Tibial nerve (tissue), 4 donors: Measurements from ENCODE around the gene METTL17. TPM values are rescaled to one million over a fixed set of nuclear protein-coding genes. Genes with fewer than 3 reads are reported as not detected.

Experiments used
- DNase-seq, 2 donors: peaks; one replicate each; pipeline ENCODE4 v3.0.0-alpha.2; 2019; ENCODE audit warnings: low spot score in 2 of 2
- H3K27ac ChIP-seq, 4 donors: fragments of 200-600 bp; sonication (generic) in 3 of 4; one replicate each; pipeline ENCODE4 v1.5.1; 2017 to 2019; ENCODE audit warnings: mild to moderate bottlenecking in 1 of 4
- H3K27me3 ChIP-seq, 2 donors: fragments of 200-600 bp; sonication (generic) in 1 of 2; one replicate each; pipeline versions ENCODE4 v1.5.1 to v1.6.0; 2017 to 2019
- H3K36me3 ChIP-seq, 3 donors: fragments of 200-600 bp; sonication (generic); one replicate each; pipeline ENCODE4 v1.5.1; 2018 to 2019
- H3K4me1 ChIP-seq, 4 donors: fragments of 200-600 bp; sonication (generic) in 3 of 4; one replicate each; pipeline ENCODE4 v1.5.1; 2017 to 2019
- H3K4me3 ChIP-seq, 4 donors: fragments of 200-600 bp; sonication (generic) in 3 of 4; one replicate each; pipeline ENCODE4 v1.5.1; 2017 to 2019; ENCODE audit warnings: mild to moderate bottlenecking in 1 of 4, moderate library complexity in 1 of 4
- H3K9me3 ChIP-seq, 4 donors: fragments of 200-600 bp; sonication (generic) in 3 of 4; one replicate each; pipeline ENCODE4 v1.5.1; 2017 to 2019
- CTCF ChIP-seq, 5 experiments: fragments of 200-600 bp in 3 of 5; fragments of 450-650 bp in 2 of 5; sonication (generic) in 3 of 5; IDR thresholded peaks; one replicate each; pipeline ENCODE4 v1.5.1; 2016 to 2019; ENCODE audit warnings: antibody characterized with exemption in 5 of 5, mild to moderate bottlenecking in 3 of 5, moderate library complexity in 2 of 5
- EP300 ChIP-seq, 2 donors: sonication (generic); formaldehyde crosslinking; IDR thresholded peaks; one replicate each; pipeline ENCODE4 v1.6.1; 2017; ENCODE audit warnings: antibody characterized with exemption in 2 of 2, mild to moderate bottlenecking in 1 of 2
- POLR2A ChIP-seq, 2 donors: fragments of 450-650 bp; IDR thresholded peaks; one replicate each; pipeline ENCODE4 v1.6.1; 2017; ENCODE audit warnings: antibody characterized with exemption in 2 of 2, mild to moderate bottlenecking in 2 of 2, moderate library complexity in 2 of 2
- WGBS, 2 donors: methylation state at CpG; one replicate each; pipeline ENCODE4 v1.1.5; 2018; 5-methylcytosine and 5-hydroxymethylcytosine counted together
- total RNA-seq, 4 donors: library from RNA; depleted of rRNA; stranded (reverse); fragments of >200 nt; gene quantifications; one replicate each; pipeline ENCODE4 v1.1.0, GENCODE V29; 2016

METTL17 gene
- total RNA-seq, 4 donors from 2014 or later = 61.5 to 134 (median 122) TPM

- WGBS, 2 donors = 33 to 35% methylated on average over 2 of the region's 2 CpGs
- TF ChIP-seq POLR2A (IDR thresholded peaks at IDR 0.05) (no peak), EP300 (IDR thresholded peaks at IDR 0.05) (peak in 1 of 2 donors; percentile 55), CTCF (IDR thresholded peaks at IDR 0.05) (no peak)
- no peaks in the 10 kb centered on the region for H3K27me3 ChIP-seq
- peaks cover 0 to 5% (median 0%) of the 10 kb centered on the region in 3 donors for H3K36me3 ChIP-seq
- H3K9me3 ChIP-seq = no peaks in the 10 kb centered on the region
- H3K4me1 ChIP-seq = peaks cover 0 to 47% (median 19%) of the 10 kb centered on the region in 4 donors
- no peak overlapping the region for H3K4me3 ChIP-seq
- H3K27ac ChIP-seq = peak overlapping the region in 2 of 4 donors; percentile 32 to 61
- peak in 1 of 2 donors; percentile 31 for DNase-seq
Observed at GRCh38 chr14:20986811-20987210, 3.0 kb upstream of the METTL17 start.

GRCh38 chr14:20988717-20989470 lies 886 bp upstream of the METTL17 start:
- peak overlapping the region; percentile 77 to 91 (median 84) for H3K27ac ChIP-seq
- H3K4me3 ChIP-seq = peak overlapping the region in 3 of 4 donors; percentile 76 to 81 (median 80)
- no peak for TF ChIP-seq EP300 (IDR thresholded peaks at IDR 0.05)
- peaks cover 0 to 53% (median 20%) of the 10 kb centered on the region in 4 donors for H3K4me1 ChIP-seq
- WGBS, 2 donors = 75 to 84% methylated on average over 15 of the region's 15 CpGs
- no peak for DNase-seq
- peaks cover 0 to 26% (median under 1%) of the 10 kb centered on the region in 3 donors for H3K36me3 ChIP-seq
- H3K9me3 ChIP-seq = no peaks in the 10 kb centered on the region
- H3K27me3 ChIP-seq = no peaks in the 10 kb centered on the region

GRCh38 chr14:20989471-20989786 lies 351 bp upstream of the METTL17 start:
- H3K4me3 ChIP-seq = peak overlapping the region in 3 of 4 donors; percentile 76 to 81 (median 80)
- TF ChIP-seq EP300 (IDR thresholded peaks at IDR 0.05) = no peak
- no peak for TF ChIP-seq POLR2A (IDR thresholded peaks at IDR 0.05)
- TF ChIP-seq CTCF (IDR thresholded peaks at IDR 0.05) = no peak
- DNase-seq = no peak
- peaks cover 0 to 32% (median 6%) of the 10 kb centered on the region in 3 donors for H3K36me3 ChIP-seq
- H3K9me3 ChIP-seq = no peaks in the 10 kb centered on the region
- H3K4me1 ChIP-seq = peaks cover 0 to 53% (median 20%) of the 10 kb centered on the region in 4 donors
- no peaks in the 10 kb centered on the region for H3K27me3 ChIP-seq
- H3K27ac ChIP-seq = peak overlapping the region; percentile 77 to 91 (median 84)
- 1 to 2% methylated on average over 11 of the region's 11 CpGs for WGBS, 2 donors

- no peaks in the 10 kb centered on the region for H3K9me3 ChIP-seq
- H3K36me3 ChIP-seq = peaks cover 0 to 72% (median 29%) of the 10 kb centered on the region in 3 donors
- 82 to 89% methylated on average over 14 of the region's 14 CpGs for WGBS, 2 donors
Observed at GRCh38 chr14:20996521-20996920, 6.7 kb downstream of the METTL17 start.

GRCh38 chr14:20997115-20997514 lies 7.3 kb downstream of the METTL17 start:
- DNase-seq = no peak
- no peak overlapping the region for H3K27ac ChIP-seq
- H3K9me3 ChIP-seq = no peaks in the 10 kb centered on the region
- no peak overlapping the region for H3K4me3 ChIP-seq
- 61 to 71% methylated on average over 4 of the region's 4 CpGs for WGBS, 2 donors
- H3K4me1 ChIP-seq = peaks cover 0 to 3% (median 0%) of the 10 kb centered on the region in 4 donors
- TF ChIP-seq POLR2A (IDR thresholded peaks at IDR 0.05) (no peak), CTCF (IDR thresholded peaks at IDR 0.05) (no peak), EP300 (IDR thresholded peaks at IDR 0.05) (no peak)
- peaks cover 0 to 66% (median 29%) of the 10 kb centered on the region in 3 donors for H3K36me3 ChIP-seq
- no peaks in the 10 kb centered on the region for H3K27me3 ChIP-seq

More at GRCh38 chr14:20996521-20996920, 6.7 kb downstream of the METTL17 start:
- Histone ChIP-seq H3K27ac (no peak overlapping the region), H3K27me3 (no peaks in the 10 kb centered on the region), H3K4me1 (peaks cover 0 to 9% (median 2%) of the 10 kb centered on the region in 4 donors), H3K4me3 (no peak overlapping the region)
- TF ChIP-seq POLR2A (IDR thresholded peaks at IDR 0.05) (no peak), CTCF (IDR thresholded peaks at IDR 0.05) (no peak), EP300 (IDR thresholded peaks at IDR 0.05) (no peak)
- DNase-seq = no peak
